Right ventricle myocardium inferior (tissue), 1 donor: ENCODE data around the gene PGAM4. TPM values are rescaled to one million over a fixed set of nuclear protein-coding genes. Genes with fewer than 3 reads are reported as not detected.
"Not testable (repeated sequence)": the region's sequence is repeated elsewhere in the genome, so short reads cannot be mapped to it uniquely, and the experiment has no call there.

ENCODE experiments used
- ATAC-seq: fragments of 200-7000 bp; cut with Tn5 transposase; one replicate; pipeline ENCODE4 v1.9.1; 2020; ENCODE audit warnings: mild to moderate bottlenecking, moderate library complexity
- DNase-seq: peaks from one replicate; pipeline ENCODE4 v3.0.0; 2021; ENCODE audit errors: missing footprints
- intact Hi-C: fragments of 100-400 bp; cut with DNase I; formaldehyde crosslinking; loops from one replicate; pipeline ENCODE4 v1.11.0; 2022
- long read RNA-seq: library from polyadenylated mRNA; unstranded; transcript quantifications from one replicate; pipeline ENCODE4 v2.0.0, GENCODE V29; 2021
- total RNA-seq: library from RNA; stranded (reverse); fragmentation: NEBNext Ultra II Directional; extraction: Animal tissue kit (Norgen Biotek cat#: 25700); gene quantifications from one replicate; pipeline ENCODE4 v1.2.1, GENCODE V29; 2021
- donor health status: DM: no; HTN: yes; CAD: no; lungs with severe emphysema.

The PGAM4 gene
- not detected for total RNA-seq
- long read RNA-seq: 0 reads

DNA sequence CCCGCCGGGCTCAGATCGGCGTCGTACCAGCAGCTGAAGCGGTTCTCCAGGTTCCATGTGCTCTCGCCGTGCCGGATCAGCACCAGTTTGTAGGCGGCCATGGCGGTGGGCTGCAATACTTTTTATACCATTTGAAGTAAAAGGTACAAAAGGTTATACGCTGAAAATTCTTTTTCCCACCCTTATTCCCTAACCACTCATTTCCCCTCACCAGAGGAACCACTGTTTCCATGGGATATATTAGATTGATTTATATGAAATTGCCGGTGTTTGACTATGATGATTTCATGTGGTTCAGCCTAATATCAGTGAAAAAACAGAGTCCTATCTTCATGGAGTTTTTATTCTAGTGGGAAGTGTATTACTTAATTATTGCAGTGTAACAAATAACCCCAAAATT lies at the start of gene PGAM4:
TSS of gene PGAM4 (minus strand) at position 101 of the 400 bp plus-strand sequence. CDS start at position 101, 0 bp downstream.
- intact Hi-C loops: no loop called here
- DNase-seq (no peak), ATAC-seq (no peak)

DNA sequence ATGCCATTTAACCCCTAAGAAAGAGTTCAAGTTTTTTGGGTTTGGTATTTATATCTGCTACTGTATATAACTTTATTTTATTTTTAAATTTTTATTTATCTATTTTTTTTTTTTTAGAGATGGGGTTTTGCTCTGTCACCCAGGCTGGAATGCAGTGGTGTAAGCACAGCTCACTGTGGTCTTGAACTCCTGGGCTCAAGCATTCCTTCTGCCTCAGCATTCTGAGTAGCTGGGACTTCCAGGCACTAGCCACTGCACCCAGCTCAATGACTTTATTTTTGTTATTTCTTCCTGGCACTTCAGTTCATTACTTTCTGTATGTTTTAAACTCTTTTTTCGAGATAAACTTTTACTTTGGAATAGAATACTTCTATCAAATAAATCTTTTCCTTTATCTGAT lies 42.4 kb upstream of the PGAM4 start:
- intact Hi-C loops: no loop called here
- DNase-seq (no peak), ATAC-seq (no peak)

DNA sequence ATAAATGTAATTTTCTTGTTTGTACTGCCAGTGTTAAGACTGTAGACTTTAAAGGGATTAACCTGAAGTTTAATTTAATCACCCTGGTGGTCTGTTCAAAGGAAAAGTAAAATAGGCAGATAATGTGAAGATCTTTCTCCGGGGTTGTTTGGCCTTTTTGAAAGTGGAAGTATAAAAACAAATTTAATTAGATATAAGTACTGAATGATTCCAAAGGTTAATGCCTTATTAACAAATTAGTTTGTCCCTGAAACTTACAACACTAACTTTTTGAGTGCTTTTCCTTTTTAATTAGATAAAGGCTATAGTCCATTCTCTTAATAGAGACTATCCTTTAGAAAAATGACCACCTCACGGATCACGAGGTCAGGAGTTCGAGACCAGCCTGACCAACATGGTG lies 10.4 kb upstream of the PGAM4 start:
- DNase-seq (no peak), ATAC-seq (no peak)
- intact Hi-C loops: no loop called here

DNA sequence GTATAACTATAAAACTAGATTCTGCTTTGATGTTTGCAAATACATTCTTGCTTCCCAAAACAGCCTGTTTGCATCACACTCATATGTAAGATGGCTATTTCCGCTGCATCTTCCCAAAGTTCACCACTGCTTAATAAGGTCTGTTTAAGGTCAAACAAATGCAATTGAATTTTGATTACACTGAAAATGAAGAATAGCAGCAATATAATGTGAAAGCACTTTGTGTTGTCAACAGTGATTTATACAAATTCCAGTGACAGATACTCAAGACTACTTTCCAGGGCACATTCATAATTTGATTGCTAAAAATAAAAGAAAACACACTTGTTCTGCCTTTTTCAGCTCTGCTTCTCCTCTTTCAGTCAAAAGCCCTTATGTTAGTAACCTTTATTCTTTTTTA lies 8.1 kb upstream of the PGAM4 start:
- intact Hi-C loops: no loop called here

DNA sequence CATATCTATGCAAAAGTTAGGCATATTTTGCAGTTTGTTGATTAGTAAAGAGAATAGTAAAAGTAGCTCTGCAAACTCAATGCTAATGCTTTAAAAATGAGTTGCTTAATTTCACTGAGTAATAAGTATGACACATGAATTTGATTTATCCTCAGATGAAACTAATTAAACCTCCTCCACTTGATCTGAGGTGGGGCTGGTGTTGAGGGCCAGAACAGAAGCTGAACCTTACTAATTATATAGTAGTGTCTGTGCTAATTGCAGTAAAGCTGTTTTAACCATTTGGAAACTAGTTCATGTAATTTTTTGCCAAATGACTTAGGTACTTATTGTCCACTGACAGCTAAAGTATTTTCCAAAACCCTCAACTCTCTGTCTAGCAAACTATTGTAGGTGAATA lies 7.7 kb upstream of the PGAM4 start:
- ATAC-seq (no peak), DNase-seq (no peak)
- intact Hi-C loops: no loop called here

More for the DNA sequence above, 8.1 kb upstream of the PGAM4 start:
- no peak for DNase-seq
- no peak for ATAC-seq

DNA sequence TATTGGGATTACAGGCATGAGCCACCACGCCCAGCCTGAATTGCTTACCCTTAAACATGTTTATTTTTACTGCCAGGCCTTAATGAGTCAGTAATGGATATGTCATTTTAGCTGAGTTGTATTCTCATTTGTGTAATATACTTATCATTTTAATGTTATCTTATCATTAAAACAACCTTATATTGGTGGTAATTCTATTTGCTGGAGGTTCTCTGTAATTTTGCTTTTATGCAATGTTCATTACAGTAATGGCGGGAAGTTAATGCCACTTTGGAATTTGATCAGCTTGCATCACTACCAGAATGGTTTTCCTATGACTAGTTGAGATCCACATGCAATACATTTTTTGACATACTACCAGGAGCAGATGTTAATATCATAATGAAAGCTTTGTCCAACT lies 6.3 kb upstream of the PGAM4 start:
- DNase-seq (no peak), ATAC-seq (no peak)
- intact Hi-C loops: no loop called here

DNA sequence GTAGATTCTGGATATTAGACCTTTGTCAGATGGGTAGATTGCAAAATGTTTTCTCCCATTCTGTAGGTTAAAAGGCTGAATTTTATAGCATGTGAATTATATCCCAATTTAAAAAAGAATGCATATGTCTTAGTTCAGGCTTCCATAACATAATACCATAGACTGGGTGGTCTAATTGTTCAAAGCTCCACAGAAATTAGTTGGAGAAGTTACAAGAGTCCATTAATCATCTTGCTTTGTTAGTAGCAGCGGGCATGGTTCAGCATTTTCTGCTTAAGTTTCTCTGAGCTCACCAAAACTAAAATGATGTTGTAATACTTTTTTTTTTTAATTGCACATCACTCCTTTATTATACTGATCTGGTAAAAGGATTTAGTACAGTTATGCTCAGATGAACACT lies 1.8 kb downstream of the PGAM4 start:
- intact Hi-C loops: no loop called here
- no peak for ATAC-seq

DNA sequence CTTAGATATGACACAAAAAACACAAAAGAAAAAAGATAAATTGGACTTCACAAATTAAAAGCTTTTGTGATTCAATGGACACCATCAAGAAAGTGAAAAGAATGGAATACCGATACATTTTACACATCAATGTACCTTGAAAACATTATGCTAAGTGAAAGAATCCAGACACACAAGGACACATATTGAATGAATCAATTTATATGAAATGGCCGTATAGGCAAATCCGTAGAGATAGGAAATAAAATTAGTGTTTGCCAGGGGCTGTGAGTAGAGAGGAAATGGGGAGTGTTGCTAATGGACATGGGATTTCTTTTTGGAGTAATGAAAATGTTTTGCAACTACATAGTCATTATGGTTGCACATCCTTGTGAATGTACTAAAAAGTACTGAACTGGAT lies 3.1 kb downstream of the PGAM4 start:
- DNase-seq (no peak), ATAC-seq (no peak)
- intact Hi-C loops: no loop called here

More for the DNA sequence above, 1.8 kb downstream of the PGAM4 start:
- no peak for DNase-seq

DNA sequence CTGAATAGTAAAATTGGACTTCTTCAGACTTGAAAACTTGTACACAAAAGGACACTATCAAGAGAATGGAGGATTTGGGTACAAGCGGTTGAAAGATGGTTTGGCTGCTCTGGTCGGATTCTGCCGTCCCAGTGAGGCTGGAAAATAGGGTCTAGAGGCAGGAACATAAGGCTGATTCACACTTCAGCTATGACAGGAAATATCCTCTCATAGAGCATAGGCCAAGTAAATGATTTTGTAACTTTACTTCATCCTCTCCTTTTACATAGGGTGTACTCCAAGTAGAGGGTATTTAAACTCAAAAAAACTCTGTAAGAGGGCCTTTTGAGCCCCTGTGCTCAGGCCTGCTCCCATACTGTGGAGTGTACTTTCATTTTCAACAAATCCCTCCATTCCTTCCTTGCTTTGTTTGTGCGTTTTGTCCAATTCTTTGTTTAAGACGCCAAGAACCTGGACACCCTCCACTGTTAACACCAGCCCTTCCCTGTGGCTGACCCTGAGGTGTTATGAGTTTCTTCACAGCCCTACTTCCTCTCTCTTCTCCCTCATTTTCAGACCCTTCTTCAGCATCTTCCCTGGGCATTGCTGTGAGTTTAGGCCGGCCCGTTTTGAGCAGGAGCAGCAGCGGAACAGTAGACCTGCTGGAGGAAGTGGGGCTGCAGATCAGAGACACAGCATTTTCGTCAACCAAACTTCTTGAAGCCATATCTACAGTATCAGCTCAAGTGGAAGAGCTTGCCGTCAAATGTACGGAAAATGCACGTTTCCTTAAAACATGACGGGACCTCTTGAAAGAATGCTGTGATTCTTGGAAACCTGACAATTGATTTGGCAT lies 7.2 kb downstream of the PGAM4 start:
- intact Hi-C loops: no loop called here
- DNase-seq: no peak
- ATAC-seq: no peak

DNA sequence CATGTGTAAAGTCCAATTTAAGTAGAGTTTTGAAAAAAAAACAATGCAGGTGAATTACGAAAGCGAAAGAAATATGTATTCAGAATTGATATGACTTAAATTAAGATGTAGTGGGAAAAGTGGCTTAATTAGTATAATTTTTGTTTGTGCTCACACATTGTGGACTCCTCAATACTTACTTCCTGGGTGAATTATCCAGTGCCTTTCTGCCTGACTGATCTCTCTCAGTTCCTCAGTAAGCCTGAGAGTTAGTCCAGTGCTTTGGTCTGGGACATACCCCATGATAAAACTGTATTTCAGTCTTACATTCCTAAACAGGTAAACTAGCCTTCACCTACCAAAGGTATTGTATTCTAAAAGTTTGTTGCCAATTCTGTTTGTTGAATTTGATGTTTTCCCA lies 8.4 kb downstream of the PGAM4 start:
- intact Hi-C loops: no loop called here
- ATAC-seq (no peak), DNase-seq (no peak)

DNA sequence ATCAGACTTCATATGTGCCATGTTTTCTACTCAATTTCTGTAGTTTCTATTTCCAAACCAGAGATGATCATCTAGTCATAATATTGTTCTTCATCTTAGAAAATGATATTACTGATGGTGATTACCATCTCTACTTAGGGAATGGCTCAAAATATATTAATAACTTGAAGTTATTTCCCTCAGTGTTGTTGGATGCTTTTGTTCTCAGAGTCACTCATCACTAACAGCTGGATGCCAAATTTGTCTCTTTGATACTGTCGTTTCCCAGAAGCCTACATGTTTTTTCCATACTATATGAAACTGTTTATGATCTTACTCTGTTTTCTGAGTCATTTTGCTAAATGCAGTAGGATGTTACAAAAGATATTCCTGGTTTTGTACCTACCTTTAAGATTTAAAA lies 8.9 kb downstream of the PGAM4 start:
- DNase-seq (no peak), ATAC-seq (no peak)
- intact Hi-C loops: no loop called here

DNA sequence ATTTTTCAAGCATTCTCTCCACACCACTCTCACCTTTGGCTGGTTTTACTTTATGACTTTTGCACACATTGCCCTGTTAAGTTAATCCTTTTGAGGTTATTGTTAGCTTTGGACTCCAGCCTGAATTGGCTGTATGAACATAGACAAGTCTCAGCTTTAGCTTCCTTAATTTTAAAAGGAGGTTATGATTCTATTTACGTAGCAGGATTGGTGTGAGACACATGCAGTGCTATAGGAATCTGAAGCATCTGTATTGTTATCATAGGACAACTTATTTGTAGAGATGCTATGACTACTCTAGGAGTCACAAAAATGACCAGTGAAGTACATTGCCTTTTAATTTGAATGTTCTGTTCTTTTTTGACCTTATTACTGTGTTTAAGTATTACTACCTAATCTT lies 15.7 kb downstream of the PGAM4 start:
- intact Hi-C loops: no loop called here

DNA sequence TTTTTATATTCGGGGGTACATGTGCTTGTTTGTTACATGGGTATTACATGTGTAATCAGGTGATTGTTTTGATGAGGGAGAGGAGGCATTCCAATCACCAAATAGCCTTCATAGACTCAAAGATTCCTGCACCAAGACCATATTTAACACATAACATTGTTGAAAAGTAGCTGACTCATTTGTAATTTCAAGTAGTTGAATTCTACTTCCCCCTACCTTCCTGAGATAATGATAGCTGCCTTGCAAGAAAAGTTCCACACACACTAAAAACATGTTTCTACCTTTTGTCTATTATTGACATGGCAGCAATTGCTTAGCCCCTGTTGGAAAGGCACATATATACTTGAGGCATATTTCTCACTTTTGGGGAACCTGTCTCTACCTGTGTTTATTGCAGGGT lies 16.1 kb downstream of the PGAM4 start:
- ATAC-seq: no peak
- intact Hi-C loops: no loop called here
- DNase-seq: no peak

More for the DNA sequence above, 15.7 kb downstream of the PGAM4 start:
- DNase-seq (no peak), ATAC-seq (no peak)

DNA sequence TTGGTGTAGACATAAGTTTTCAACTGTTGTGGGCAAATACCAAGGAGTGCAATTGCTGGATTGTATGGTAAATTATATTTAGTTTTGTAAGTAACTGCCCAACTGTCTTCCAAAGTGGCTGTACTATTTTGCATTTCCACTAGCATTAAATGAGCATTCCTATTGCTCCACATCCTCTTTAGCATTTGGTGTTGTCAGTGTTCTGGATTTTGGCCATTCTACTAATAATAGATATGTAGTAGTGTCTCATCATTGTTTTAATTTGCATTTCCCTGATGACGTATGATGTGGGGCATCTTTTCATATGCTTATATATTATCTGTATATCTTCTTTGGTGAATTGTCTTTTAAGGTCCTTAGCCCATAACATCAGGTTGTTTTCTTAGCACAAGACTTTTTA lies 17.3 kb downstream of the PGAM4 start:
- intact Hi-C loops: no loop called here
- DNase-seq (no peak), ATAC-seq (no peak)

DNA sequence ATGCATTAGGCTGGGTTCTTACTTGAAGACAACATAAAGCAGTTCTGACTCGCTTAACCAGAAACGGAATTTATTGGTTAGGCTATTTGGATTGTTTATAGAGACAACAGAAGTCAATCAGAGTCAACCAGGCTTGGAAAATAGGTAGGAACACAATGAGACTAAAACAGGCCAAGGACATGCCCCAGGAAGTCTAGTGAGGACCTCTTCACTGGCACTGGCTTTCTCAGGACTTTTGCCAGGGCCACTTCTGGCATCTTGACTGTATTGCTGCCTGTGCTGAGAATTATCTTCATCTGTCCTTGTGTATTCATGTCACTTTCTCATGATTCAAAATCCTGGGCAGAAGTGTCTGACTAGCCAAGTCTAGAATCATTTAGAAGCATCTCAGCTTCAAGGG lies 19.6 kb downstream of the PGAM4 start:
- intact Hi-C loops: no loop called here
- DNase-seq (no peak), ATAC-seq (no peak)

DNA sequence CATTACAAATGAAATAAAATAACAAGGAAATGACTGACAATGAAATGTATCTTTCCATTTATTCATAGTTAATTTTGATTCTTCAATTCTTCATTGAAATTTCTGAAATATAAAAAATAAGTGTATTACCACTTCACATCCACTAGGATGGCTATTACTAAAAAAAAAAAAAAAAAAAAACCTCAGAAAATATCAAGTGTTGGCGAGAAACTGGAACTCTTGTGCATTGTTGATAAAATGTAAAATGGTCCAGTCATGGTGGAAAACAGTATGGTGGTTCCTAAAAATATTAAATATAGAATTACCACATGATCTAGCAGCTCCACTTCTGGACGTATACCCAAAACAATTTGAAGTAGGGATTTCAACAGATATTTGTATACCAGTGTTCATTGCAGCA lies 22.9 kb downstream of the PGAM4 start:
- intact Hi-C loops: no loop called here
- DNase-seq (no peak), ATAC-seq (no peak)

DNA sequence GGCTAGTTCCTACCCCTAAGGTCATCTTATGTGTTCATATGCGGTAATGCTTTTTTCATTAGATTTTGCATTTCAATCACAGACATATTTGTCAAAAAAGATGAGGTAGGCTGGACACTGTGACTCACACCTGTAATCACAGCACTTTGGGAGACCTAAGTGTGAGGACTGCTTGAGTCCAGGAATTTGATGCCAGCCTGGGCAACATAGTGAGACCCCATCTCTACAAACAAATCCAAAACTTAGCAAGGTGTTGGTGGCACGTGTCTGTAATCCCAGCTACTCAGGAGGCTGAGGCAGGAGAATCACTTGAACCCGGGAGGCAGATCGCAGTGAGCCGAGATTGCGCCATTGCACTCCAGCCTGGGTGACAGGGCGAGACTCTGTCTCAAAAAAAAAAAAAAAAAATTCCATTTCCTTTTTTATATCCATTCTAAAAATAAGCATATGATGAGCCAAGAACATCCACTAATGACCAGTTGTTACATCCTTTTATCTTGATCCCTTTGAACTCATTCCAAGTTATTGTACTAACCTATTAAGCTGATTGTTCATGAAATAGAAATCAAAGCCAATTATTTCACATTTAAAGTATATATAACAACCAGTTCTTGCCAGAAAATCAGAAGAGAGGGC lies 23.4 kb downstream of the PGAM4 start:
- no peak for ATAC-seq

DNA sequence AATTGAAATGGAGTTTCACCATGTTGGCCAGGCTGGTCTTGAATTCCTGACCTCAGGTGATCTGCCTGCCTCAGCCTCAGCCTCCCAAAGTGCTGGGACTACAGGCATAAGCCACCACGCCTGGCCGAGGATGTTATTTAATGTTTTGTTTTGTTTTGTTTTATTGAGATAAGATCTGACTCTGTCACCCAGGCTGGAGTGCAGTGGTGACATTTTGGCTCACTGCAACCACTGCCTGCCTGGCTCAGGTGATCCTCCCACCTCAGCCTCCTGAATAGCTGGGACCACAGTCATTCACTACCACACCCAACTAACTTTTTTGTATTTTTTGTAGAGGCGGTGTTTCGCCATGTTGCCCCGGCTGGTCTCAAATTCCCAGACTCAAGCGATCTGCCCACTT lies 24.4 kb downstream of the PGAM4 start:
- intact Hi-C loops, DNase-seq, ATAC-seq: not testable (repeated sequence)

More for the DNA sequence above, 23.4 kb downstream of the PGAM4 start:
- intact Hi-C loops: no loop called here
- no peak for DNase-seq

DNA sequence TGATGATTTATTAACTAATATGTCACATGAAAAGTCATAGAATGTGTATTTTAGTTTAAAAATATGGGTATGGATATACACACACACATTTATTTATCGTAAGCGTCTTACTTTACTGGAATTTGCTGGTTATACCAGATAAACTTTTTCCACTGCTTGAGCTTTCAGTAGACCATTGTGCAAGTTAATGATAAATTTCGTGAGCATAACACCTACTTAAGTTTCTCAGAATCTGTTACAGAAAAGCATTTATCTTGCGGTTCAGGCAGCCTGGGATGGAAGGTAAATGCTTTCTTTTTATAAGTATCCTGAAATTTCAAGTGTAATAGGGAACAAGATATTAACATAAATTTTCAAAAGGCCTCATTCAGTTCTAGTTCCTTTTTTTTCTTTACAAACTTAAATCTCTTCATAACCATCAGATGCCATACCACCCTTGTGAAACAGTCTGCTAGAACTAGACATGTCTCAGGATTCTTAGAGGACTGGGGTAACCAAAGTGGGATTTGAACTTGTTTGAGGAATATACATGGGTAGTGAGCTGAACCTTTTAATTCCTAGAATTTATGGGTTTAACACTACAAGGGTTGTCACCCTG lies 31.3 kb downstream of the PGAM4 start:
- intact Hi-C loops: no loop called here
- no peak for DNase-seq
- no peak for ATAC-seq

DNA sequence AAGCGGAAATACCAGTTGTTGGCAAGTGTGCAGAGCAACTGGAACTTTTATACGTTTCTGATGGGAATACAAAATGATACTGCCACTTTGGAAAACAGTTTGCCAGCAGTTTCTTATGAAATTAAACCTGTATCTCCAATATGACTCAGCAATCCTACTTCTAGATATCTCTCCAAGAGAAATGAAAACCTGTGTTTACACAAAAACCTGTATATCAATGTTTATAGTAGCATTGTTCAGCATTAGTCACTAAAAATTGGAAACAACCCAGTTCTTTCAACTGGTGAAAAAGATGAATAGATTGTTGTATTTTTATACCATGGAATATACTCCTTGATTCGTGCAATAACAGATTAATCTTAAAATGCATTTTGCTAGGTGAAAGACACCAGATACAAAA lies 32.1 kb downstream of the PGAM4 start:
- DNase-seq (no peak), ATAC-seq (no peak)
- intact Hi-C loops: no loop called here
